GM21717 (cell line): Measurements from ENCODE around the gene CPPED1.

Experiments
- ATAC-seq: cut with Tn5 transposase; IDR thresholded peaks from one replicate; pipeline ENCODE4 v1.9.1; 2021; ENCODE audit warnings: mild to moderate bottlenecking, moderate library complexity; ENCODE audit not compliant: unreplicated experiment

Gene CPPED1

DNA sequence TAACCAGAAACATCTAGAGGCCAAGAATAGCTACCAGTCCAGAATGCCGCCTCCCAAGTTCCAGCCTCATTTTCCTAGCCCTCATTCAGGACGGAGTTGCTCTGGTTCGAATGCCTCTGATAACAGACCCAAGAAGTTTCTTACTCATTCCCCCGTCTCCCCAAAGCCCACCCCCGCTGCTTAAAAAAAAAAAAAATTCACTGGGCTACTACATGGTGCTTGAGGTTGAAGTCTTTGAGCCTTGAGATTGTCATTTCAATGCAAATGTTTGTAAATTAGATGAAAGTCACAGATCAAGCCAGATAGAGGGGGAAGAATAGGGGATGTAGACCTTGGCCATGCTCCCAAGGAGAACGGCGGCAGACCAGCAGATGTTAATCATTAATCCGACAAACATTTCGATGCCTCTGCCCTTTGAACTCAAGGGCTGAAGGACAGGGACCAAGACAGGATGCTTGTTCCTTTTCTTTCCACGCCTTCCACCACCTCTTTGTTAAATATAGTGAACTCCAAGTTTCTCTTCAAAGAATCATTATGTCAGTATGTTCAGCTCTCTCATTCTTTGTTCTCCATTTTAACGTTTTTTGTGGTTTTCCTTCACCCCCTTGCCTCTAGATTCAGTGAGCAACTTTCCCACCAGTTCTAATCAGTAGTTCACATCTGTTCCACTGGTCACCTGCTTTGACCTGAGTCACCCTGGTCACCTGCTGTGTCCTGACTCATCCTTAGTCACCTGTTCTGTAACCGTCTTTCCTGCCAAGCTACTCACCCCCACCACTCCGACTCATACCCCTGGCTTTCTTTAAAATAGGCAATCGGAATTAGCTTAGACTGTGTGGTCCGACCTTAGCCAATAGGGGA is 190.3 kb downstream of the CPPED1 start:
- no peak for ATAC-seq

GRCh38 chr16:12612598-12613101 is 191.0 kb downstream of the CPPED1 start:
- ATAC-seq = no peak

GRCh38 chr16:12611916-12612597 is 191.6 kb downstream of the CPPED1 start:
- ATAC-seq = no peak

- no peak for ATAC-seq
These were observed 192.6 kb downstream of the CPPED1 start for GRCh38 chr16:12611006-12611477.

GRCh38 chr16:12609937-12610699 is 193.6 kb downstream of the CPPED1 start:
- ATAC-seq = no peak
